ENCODE data around the gene DEFB123. TPM values are rescaled to one million over a fixed set of nuclear protein-coding genes. Genes with fewer than 3 reads are reported as not detected.

Gene DEFB123
- total and polyA plus RNA-seq, 12 donors, result not detected

- TF ChIP-seq CTCF (IDR thresholded peaks at IDR 0.05) (no peak), POLR2A (IDR thresholded peaks at IDR 0.05) (no peak)
- Histone ChIP-seq H3K4me1 (replicated peaks in 1 of 2) (peaks cover 0 to 7% of the 10 kb centered on the region in 2 donors), H3K9me3 (replicated peaks in 1 of 3) (no peaks in the 10 kb centered on the region), H3K27ac (peak within 1 kb of the TSS in 2 of 5 donors; percentile 32 to 49), H3K36me3 (replicated peaks in 1 of 2) (no peaks in the 10 kb centered on the region), H3K4me3 (peak within 1 kb of the TSS in 1 of 4 donors; percentile 56), H3K27me3 (peaks cover 17% of the 10 kb centered on the region)
- intact Hi-C loops (cut with DNase I), result no loop called here
- DNase-seq, result peak in 1 of 7 donors; percentile 17
- 2 to 14% (median 5%) methylated on average over 8 to 33 of the region's 33 CpGs for WGBS, 4 donors
Measured at GRCh38 chr20:31474758-31475427, 34.5 kb downstream of the DEFB123 start, which contains the start of the genes DEFB124 and REM1. Gene DEFB124 (minus strand): TSS chr20:31475127. CDS start chr20:31473013, 2,114 bp downstream. Gene REM1 (plus strand): TSS chr20:31475288. CDS start chr20:31476446, 1,158 bp downstream.

GRCh38 chr20:31475472-31476293, 35.3 kb downstream of the DEFB123 start:
- intact Hi-C loops (cut with DNase I), result no loop called here
- 3 to 10% (median 6%) methylated on average over 6 to 29 of the region's 29 CpGs for WGBS, 4 donors
- TF ChIP-seq CTCF (IDR thresholded peaks at IDR 0.05), result no peak
- no peak for TF ChIP-seq POLR2A (IDR thresholded peaks at IDR 0.05)
- peak overlapping the region in 2 of 5 donors; percentile 32 to 49 for H3K27ac ChIP-seq
- peaks cover 0 to 7% of the 10 kb centered on the region in 2 donors for H3K4me1 ChIP-seq (replicated peaks in 1 of 2)
- H3K36me3 ChIP-seq (replicated peaks in 1 of 2), result no peaks in the 10 kb centered on the region
- no peak for DNase-seq
- H3K9me3 ChIP-seq (replicated peaks in 1 of 3), result no peaks in the 10 kb centered on the region
- peaks cover 17% of the 10 kb centered on the region for H3K27me3 ChIP-seq
- peak overlapping the region in 1 of 4 donors; percentile 56 for H3K4me3 ChIP-seq

GRCh38 chr20:31476294-31476585, 35.8 kb downstream of the DEFB123 start:
- intact Hi-C loops (cut with DNase I), result no loop called here
- H3K4me1 ChIP-seq (replicated peaks in 1 of 2), result peaks cover 0 to 7% of the 10 kb centered on the region in 2 donors
- no peaks in the 10 kb centered on the region for H3K36me3 ChIP-seq (replicated peaks in 1 of 2)
- H3K27me3 ChIP-seq, result peaks cover 17% of the 10 kb centered on the region
- H3K4me3 ChIP-seq, result peak overlapping the region in 1 of 4 donors; percentile 56
- DNase-seq, result no peak
- no peak for TF ChIP-seq POLR2A (IDR thresholded peaks at IDR 0.05)
- no peak for TF ChIP-seq CTCF (IDR thresholded peaks at IDR 0.05)
- H3K27ac ChIP-seq, result no peak overlapping the region
- H3K9me3 ChIP-seq (replicated peaks in 1 of 3), result no peaks in the 10 kb centered on the region
- WGBS, 4 donors, result 56 to 61% (median 58%) methylated on average over 3 to 6 of the region's 6 CpGs; no CpG with 5 or more reads in 1 of the 4 donors

DNA sequence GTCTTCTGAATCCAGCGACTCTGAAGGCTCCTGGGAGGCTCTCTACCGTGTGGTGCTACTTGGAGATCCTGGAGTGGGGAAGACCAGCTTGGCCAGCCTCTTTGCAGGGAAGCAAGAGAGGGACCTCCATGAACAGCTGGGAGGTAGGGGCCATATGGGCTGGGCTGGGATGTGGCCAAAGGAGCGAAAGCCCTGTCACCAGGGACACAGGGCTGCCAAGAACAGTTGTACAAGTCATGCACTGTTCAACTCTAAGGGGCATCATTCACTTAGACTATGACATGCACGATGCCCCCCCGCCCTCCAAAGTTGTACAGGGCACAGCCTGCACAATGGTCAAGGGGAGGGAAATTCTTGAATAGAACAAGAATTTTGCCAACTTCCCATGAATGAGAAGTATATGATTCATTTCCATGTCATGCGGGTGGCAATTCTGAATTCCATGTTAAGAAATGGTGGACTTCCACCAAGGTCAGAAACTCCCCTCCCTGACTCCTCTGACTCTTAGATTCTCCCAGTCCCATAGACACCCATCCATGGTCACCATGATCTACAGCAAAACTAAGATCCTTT, 36.3 kb downstream of the DEFB123 start:
- no peak for DNase-seq
- Histone ChIP-seq H3K4me1 (replicated peaks in 1 of 2) (peaks cover 0 to 7% of the 10 kb centered on the region in 2 donors), H3K4me3 (peak overlapping the region in 1 of 4 donors; percentile 56), H3K36me3 (replicated peaks in 1 of 2) (no peaks in the 10 kb centered on the region), H3K27ac (no peak overlapping the region), H3K9me3 (replicated peaks in 1 of 3) (no peaks in the 10 kb centered on the region), H3K27me3 (peaks cover 17% of the 10 kb centered on the region)
- no peak for TF ChIP-seq POLR2A (IDR thresholded peaks at IDR 0.05)
- TF ChIP-seq CTCF (IDR thresholded peaks at IDR 0.05), result no peak
- intact Hi-C loops (cut with DNase I), result no loop called here
- WGBS, 4 donors, result 72 to 85% (median 74%) methylated on average over 4 to 6 of the region's 6 CpGs
